GM21717 (cell line): ENCODE measurements around the gene TCEA2.

Experiments used
- ATAC-seq: cut with Tn5 transposase; IDR thresholded peaks from one replicate; pipeline ENCODE4 v1.9.1; 2021; ENCODE audit warnings: mild to moderate bottlenecking, moderate library complexity; ENCODE audit not compliant: unreplicated experiment

The TCEA2 gene

DNA sequence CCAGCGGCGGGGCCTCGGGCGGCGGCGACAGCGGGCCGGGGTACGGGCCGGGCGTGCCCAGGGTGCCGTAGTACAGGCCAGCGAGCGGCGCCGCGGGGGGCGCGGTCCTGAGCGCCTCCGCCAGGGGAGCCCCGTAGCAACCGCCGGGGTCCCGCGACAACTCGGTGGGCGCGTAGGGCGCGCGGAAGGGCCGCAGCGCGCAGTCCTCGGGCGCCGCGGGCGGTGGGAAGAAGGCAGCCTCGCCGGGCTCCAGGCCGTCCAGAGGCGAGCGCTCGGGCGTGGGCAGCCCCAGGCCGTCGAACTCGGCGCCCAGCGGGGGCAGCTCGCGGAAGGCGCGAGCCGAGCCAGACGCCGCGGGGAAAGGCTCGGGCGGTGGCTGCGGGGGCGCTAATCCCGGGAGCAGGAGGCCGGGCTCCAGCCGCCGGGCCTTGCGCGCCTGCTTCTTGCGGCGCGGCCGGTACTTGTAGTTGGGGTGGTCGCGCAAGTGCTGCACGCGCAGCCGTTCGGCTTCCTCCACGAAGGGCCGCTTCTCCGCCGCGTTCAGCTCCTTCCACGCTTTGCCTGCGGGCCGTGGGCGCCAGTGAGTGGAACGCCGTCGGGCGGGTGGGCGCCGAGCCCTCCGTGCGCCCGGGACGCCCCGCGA is 14.5 kb upstream of the TCEA2 start:
- no peak for ATAC-seq

GRCh38 chr20:64049060-64049877 is 13.7 kb upstream of the TCEA2 start, which contains the start of gene SOX18:
SOX18 (minus strand) TSS chr20:64049639; CDS start chr20:64049516, 123 bp downstream.
- no peak for ATAC-seq

- no peak for ATAC-seq
Measured at GRCh38 chr20:64049878-64050260, 13.1 kb upstream of the TCEA2 start.

GRCh38 chr20:64050261-64051032 is 12.6 kb upstream of the TCEA2 start:
- no peak for ATAC-seq

- ATAC-seq, result no peak
Measured at GRCh38 chr20:64051033-64051452, 12.0 kb upstream of the TCEA2 start.

GRCh38 chr20:64051561-64052325 is 11.3 kb upstream of the TCEA2 start:
- ATAC-seq, result no peak

DNA sequence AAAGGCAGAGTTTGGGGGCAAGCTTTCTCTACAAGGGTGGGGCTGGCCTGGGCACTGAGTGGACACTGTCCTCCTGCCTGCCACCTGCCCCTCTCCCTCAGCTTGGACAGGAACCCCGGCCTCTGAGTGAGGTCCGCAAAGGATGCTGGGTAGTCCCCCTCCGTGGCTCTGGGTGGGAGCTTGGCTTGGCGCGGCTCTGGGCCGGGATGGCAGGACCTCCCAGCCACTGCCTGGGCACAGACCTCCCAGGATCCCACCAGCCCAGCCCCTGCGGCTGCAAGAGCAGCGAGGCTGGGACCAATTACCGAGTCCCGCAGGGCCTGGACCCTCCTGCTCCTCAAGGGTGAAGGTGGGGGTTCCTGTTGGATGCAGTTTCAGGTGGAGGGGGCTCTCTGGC is 10.7 kb upstream of the TCEA2 start:
- ATAC-seq, result no peak

DNA sequence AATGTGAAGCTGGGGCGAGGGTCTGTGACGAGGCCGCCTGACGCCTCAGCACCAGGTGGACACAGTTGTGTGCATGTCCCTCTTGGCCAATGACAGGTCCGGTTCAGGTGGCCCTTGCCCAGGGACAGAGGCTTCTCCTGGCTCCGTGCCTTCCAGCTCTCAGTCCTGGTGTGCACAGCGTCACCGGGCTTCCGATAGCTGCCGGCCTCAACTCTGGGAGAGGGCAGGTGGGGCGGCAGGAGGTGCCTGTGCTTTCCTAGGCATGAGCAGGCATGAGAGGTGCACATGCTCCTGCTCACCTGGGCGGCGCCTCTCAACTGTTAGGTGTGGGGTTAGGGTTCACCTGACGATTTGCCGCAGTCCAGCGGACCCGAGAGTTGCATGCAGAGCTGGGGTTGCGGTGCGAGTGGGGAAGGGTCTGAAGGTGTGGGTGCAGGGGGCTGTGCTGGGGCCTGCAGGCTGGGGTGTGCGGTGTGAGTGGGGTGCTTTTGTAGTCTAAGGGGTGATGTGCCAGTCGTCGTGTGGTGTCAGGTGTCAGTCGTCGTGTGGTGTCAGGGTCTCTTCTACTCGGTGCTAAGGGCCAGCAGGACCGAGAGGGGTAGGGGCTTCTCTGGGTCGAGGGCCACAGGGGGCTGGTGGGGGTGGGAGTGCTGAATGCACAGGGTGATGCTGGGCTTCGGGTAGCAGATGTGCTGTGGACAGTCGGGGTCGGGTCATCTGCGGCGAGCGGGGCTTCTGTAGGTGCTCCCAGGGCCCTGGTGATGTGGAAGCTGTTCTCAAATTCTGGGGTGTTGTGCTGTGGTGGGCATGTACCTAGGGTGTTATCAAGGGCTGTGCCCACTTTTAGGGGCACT is 9.8 kb upstream of the TCEA2 start:
- no peak for ATAC-seq

- no peak for ATAC-seq
Measured at GRCh38 chr20:64053841-64054661, 8.9 kb upstream of the TCEA2 start.

DNA sequence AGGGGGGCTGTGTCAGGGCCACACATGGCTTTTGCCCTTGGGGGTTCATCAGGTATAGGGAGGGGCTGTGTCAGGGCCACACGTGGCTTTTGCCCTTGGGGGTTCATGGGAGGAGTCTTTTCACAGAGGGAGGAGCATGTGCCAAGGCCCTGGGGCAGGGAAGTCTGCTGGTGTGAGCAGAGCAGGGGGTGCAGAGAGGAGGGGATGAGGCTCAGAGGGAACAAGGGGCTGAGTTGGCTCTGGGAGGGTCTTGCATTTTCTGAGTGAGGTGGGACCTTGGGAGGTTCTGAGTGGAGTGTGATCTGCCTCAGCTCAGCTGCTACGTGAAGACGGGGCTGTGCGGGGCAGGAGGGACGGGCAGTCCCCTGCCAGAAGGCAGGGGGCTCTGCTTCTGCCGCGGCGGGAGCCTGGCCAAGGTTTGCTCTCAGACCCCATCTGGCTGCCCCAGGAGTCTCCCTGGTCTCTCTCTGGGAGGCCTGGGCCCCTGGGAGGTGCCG is 7.6 kb upstream of the TCEA2 start:
- ATAC-seq, result no peak

GRCh38 chr20:64055893-64056638 is 6.9 kb upstream of the TCEA2 start:
- ATAC-seq, result no peak

GRCh38 chr20:64056639-64056888 is 6.4 kb upstream of the TCEA2 start:
- no peak for ATAC-seq

DNA sequence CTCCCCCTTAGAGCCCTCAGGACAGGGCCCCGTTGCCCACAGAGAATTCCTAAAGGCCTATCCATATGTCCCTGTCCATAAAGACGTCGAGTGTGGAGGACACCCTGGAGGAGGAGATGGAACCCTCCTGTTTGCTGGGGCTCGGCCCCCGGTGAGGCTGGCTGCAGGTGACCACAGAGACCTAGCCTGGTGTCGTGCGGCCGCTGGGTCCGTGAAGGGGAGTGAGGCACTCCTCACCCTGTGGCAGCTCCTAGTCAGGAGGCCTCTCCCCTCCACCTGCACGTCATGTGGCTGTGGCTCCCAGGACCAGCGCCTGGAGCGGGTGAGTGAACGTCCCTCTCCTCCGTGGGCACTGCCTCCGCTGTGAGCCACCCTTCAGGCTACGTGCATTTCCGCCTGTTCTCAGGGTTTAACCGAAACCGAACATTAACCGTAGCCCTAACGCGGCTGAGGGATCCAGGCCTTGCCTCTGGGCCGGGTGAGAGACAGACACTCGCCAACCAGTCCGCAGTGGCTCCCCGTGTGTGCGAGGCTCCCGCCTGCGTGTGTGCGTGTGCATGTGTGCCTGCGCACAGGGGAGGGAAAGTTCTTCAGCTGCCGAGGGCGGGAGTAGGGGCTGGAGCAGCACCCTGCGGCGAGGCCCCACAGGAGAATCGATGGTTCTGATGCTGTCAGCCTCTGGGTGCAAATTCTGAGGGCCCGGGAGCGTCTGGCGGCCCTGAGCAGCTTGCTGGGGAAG is 5.9 kb upstream of the TCEA2 start:
- ATAC-seq, result no peak

DNA sequence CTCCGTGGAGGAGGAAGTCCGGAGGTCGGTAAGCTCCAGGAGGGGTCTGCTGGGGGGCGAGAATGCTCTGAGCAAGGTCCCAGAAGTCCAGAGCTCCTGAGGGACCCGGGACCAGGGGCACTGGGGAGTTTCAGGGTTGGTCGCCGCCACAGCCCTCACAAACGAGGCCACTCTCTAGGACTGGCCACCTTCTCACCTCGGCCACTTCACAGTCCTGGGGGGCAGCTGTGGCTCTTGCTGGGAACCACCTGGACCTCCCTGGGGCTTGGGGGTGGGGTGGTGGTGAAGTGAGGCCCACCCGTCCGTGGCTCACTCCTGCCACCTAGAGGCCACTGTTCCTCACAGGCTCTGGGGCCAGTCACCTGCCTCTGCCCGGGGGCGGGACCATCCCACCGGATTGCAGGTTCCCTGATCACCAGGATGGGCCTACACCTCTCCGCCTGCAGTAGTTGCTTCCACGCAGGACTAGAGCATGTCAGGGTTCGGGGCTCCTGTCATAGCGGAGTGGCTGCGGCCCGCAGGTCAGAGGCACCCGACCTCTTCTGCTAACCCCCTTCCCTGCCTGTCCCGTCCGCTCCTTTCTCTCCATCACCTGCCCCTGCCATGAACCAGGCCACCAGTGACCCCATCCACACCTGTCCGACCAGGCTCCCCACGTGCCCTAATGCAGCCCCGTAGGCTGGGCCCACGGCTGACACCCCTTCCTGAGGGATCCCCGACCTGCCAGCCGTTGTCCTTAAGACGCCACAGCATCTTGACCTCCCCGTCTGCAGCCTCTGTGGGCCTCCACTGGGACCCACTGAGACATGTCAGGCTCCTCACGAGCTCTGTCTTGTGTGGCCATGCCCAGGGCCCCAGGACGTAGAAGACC is 5.1 kb upstream of the TCEA2 start:
- no peak for ATAC-seq

DNA sequence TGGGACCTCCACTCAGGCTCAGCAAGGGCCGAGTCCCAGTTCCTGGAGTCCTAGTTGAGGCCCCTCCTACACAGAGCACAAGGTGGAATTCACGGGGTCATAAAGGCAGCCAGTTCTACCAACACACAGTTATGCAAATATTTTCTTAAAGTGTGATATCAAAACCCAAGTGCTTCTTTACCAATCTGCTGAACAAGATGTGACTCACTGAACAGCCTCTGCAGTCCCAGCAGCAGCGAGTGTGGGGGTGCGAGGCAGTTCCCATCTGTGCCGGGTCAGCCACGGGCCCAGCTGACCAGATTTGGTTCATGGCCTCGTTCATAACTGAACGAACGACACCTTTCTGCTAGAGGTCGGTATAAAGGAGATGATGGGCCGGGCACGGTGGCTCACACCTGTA is 4.5 kb upstream of the TCEA2 start:
- no peak for ATAC-seq

DNA sequence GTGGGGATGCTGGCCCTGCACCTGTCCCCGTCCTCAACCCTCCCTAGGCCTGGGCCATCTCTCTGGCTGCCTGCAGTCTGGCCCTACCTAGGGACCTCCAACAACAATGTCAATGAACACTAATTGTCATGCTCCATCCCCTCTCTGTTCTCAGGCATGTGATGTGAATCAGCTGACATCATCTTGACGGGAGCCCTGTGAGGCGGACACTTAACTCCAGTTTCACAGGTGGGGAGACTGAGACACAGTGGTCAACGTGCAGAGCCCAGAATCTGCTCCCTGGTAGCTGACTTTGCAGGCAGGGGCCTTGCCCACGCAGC is 762 bp upstream of the TCEA2 start:
- ATAC-seq, result no peak
